ENCODE data around the gene MTHFD2. TPM values are rescaled to one million over a fixed set of nuclear protein-coding genes. Genes with fewer than 3 reads are reported as not detected.
"Not testable (repeated sequence)": the region's sequence is repeated elsewhere in the genome, so short reads cannot be mapped to it uniquely, and the experiment has no call there.

Gene MTHFD2
- total RNA-seq, 1 donor from 2014 or later, result 257 TPM

DNA sequence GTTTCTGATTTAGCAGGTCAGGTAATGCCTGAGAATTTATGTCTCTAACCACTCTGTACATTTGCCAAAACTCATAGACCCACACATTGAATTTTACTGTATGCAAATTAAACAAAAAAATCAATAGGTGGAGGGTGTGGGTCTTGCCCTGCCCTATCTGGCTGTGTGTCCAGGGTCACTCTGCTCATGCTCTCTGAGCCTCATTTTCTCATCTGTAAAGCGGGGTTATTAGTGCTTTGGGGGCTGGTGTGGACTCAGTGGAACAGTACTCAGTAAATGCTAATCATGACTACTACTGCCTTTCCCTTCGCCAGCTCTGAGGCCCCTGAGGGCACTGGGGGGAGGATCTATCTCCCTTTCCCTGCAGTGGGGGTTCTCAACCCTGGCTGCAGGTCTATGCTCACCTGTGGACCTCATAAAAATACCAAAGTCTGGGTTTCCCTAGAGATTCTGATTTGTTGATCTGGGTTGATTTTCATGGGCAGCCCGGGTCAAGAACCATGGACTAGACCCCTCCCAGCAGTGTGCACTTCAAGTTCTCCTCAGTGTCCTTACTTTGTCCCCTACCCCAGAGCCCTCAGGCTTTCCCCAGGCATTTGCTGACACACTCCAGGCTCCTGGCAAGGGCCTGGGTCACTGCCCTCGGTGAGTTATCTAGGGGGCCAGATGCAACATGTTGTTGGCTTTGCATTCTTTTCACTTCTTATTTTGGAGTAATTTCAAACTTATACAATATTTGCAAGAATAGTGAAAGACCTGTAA is 27.5 kb downstream of the MTHFD2 start:
- intact Hi-C loops (cut with micrococcal nuclease), result no loop called here

DNA sequence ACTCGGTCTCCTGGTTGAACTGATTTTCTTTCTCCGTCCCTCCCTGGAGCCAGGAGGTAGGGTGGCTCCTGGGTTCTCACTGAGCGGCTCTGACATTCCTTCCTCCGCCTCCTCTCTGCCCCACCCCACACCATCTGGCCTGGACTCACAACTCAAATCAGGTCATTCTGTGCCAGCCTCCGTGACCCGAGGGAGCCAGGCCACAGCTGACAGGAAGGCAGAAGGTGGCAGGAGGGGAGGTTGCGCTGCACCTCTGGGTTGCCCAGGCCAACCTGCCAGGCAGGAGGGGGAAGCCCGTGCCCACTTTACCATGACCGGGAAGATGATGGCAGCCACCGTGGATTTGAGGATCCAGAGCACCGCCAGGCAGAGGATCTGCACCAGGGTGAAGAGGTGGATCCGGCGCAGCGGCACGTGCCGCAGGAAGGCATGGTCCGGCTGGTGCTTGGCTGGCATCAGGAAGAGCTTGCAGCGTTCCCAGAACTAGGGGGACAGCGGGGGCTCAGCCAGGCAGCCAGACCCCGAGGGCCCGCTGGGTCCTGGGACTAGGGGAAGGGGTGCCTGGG is 28.3 kb downstream of the MTHFD2 start:
- intact Hi-C loops (cut with micrococcal nuclease), result no loop called here

DNA sequence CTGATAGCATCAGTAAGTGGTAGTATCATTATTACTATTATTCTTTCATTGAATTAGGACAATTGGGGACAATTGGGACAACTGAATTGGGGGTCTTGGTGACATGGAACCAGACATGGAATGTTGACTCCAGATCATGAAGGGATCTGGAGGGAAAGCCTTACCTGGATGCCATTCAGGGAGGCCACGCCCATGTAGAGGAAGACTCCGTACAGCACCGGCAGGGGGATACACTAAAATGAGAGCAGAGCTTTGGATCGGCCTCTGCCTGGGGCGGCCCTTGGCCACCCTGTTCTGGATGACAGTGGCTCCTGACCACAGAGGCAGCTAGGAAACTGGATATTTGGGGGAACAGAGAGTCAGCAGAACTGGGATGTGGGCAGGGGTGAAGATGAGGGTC is 29.2 kb downstream of the MTHFD2 start:
- intact Hi-C loops (cut with micrococcal nuclease), result no loop called here

DNA sequence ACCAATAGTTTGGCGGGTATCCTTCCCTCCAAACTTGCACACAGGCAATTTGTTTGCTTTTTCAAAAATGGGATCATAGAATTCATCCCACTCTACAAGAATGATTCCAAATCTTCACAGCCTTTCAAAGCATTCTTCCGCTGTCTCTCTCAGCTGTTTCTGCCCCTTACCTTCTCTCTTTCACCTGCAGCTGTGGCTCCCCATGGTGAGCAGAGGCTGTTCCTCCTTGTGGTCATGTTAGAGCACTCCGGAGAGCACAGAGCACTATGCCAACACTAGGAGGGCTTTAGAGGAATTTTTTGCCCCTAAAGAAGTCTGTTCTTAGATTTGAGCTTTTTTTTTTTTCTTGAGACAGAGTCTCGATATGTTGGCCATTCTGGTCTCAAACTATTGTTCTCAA is 30.4 kb downstream of the MTHFD2 start:
- intact Hi-C loops (cut with micrococcal nuclease), result no loop called here

DNA sequence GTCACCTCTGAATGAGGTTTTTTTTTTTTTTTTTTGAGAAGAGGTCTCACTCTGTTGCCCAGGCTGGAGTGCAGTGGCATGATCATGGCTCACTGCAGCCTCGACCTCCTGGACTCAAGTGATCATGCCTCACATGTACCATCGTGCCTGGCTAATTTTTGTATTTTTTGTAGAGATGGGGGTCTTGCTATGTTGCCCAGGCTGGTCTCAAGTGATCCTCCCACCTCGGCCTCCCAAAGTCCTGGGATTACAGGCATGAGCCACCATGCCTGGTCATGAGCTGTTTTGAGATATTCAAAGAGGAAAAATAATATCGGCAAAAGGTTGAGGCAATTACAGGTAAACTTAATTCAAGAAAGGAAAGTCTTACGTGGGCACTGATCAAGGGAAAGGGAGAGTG is 31.4 kb downstream of the MTHFD2 start:
- intact Hi-C loops (cut with micrococcal nuclease), result not testable (repeated sequence)

DNA sequence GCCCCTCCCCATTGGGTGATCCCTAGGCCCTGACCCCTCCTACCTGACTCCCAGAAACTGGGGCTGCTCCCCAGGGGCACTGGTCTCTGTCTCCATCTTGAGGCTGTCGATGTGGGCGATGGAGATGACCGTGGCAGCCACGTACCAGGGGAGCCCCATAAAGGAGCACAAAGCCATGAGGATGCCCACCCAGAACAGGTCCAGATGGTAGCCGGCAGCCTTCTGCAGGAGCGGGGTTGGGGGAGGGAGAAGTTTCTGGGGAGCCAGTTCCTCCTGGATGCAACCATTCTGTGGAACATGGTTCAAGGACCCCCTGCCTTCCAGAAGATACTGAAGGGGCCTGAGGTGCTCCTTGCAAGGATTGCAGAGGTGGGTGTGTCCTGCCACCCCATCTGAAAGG is 34.0 kb downstream of the MTHFD2 start:
- intact Hi-C loops (cut with micrococcal nuclease), result no loop called here

DNA sequence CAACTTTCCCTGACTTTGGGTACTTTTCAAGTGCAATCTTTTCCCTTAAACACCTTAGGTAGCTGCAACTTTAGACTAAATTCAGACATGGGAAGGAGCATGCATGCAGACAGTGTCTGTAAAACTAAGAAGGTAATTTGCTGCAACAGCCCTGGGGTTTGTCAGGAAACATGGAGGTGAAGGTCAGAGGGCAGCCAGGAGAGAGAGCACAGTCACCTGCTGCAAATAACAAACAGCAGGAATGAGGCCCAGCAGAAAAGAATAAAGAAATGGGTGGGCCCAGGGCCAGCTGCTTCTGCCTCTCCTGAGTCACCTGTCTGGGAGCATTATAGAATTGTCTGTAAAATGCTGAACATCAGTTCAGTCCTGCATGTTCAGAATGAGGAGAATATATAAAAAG is 35.2 kb downstream of the MTHFD2 start:
- intact Hi-C loops (cut with micrococcal nuclease), result no loop called here

DNA sequence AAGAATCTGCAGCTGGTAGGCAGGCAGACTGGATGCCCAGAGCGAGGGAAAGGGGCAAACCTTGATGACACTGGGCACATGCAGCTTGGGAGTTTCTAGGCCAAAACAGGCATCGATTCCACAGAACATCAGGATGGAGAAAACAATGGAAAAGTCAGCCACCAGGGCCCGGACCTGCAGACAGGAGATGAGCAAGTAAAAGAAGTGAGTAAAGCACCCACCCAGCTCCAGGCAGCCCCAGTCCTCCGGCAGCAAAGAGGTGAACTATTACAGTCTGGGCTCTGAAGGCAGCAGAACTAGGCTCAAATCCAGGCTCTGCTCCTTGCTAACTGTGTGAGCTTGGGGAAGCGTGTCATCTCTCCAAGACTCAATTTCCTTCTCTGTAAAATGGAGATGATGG is 36.6 kb downstream of the MTHFD2 start:
- intact Hi-C loops (cut with micrococcal nuclease), result no loop called here

DNA sequence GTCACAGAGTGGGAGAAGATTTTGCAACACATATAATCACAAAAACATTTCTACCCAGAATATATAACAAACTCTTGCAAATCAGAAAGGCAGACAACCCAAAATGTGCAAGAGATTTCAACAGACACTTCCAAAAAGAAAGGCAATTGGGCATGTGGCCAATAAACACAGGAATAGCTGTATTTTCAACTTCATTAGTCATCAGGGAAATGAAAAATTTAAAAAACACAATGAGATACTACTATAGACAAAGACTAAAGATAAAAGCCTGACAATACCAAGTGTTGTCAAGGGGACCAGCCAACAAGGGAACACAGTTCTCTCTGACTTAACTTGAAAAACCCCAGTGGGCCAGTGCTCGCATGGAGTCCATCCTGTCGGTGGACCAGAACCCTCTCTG is 40.5 kb downstream of the MTHFD2 start:
- intact Hi-C loops (cut with micrococcal nuclease), result no loop called here

DNA sequence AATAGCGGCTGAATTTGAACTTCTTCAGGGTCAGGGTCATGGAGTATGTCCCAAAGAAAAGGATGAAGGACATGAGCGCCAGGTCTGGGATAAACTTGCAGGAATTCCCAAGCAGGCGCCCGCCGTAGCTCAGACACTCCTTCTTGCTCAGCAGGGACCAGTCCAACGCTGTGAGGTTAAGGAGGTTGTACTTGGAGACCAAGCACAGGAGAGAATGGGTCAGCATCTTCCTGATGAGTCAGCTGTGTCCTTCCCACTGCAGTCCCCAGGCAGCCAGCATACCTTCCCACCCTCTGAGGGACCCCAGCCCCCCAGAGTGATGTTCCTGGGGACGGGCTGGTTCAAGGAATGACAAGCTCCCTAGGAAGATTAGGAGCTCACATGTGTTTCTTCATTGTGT is 40.9 kb downstream of the MTHFD2 start:
- intact Hi-C loops (cut with micrococcal nuclease), result no loop called here

DNA sequence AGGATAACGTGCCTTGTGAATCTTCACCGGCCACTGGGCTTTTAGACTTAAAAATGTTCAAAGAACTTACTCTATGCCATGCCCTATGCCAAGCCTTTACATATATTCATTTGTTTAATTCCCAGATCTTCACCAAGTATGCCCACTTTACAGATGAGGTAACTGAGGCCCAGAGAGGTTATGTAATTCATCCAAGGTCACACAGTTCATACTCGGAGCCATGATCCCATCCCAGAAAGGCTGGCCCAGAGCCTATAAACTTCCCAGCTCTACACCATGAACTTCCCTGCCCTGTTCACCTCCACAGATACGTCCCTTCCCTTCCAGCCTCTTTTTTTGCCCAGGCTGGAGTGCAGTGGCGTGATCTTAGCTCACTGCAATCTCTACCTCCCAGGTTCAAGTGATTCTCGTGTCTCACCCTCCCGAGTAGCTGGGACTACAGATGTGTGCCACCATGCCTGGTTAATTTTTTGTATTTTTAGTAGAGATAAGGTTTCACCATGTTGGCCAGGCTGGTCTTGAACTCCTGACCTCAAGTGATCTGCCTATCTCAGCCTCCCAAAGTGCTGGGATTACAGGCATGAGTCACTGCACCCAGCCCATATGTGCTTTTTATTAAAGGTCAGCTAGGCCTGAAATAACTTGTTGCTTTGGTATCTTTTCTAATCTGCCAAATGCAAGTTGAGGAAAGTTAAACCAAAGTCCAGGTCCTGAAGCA is 44.1 kb downstream of the MTHFD2 start:
- intact Hi-C loops (cut with micrococcal nuclease), result no loop called here

DNA sequence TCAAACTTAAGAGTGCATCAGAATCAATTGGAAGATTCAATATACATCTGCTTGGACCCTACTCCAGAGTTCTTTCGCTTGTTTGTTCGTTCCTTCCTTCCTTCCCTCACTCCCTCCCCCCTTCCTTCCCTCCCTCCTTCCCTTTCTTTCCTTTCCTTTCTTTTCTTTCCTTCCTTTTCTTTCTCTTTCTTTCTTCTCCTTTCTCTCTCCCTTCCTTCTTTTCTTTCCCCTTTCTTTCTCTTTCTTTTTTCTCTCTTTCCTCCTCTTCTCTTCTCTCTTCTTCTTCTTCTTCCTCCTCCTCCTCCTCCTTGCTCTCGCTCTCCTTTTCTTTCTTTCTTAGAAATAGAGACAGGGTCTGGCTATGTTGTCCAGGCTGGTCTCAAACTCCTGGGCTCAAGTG is 45.9 kb downstream of the MTHFD2 start:
- intact Hi-C loops (cut with micrococcal nuclease), result no loop called here

DNA sequence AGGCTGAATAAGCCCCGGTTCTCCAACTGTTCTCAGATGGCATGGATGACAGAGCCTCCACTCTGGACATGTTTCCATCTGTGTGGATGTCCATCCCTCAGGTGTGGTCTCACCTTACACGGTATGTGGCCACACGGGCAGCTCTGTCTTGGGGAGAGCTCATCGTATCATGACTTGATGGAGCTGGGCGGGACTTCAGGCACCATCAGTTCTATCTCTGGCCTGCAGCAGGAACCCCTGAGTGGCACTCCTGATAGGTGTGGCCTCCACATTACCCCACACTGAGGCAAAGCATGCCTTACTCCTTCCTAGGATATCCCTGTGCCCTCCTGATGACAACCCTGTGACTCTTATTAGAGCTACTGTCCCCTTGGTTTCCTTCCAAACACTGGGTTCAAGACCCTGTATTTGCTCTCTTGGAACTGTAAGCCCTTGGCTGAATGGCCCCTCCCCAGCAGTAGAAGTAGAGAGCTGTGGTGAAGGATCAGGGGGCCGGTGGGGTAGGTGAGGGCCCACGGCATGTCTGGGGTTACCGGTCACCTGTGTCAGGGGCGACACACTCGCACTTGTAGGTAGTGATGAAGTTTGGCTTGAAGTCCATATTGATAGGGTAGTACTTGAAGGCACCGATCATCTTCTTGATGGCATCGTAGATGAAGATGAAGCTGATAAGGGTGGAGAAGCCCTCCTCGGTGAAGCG is 48.2 kb downstream of the MTHFD2 start:
- intact Hi-C loops (cut with micrococcal nuclease), result no loop called here

DNA sequence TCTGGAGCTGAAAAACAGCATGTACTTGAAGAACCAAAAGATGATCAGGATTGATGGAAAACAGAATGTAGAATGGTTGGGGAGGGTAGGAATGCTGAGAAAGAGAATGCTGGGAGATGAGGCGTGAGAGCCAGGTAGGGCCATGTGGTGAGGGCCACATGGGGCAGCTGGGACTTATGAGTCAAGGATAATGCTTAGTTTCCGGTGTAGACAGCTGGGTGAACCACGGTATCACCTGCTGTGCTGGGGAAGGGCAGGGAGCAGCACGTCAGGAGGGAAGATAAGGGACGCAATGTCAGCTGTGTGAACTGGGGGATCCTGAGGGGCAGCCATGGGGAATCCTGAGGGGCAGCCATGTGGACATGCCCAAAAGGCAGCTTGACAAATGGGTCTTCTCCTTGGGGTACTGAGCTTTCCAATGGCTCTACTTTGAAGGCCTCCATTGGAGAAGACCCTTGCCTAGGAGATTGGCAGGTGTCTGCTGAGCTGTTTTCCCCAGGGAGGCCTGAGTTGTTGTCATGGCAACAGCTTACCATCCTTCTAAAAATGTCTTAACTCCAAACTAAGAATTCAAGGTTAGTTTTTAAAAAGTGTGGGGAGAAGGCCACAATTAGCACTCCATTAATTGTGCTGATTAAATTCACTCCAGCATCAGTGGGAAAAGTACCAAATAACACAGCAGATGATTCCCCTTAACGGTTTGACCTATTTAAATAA is 51.1 kb downstream of the MTHFD2 start:
- intact Hi-C loops (cut with micrococcal nuclease), result loop anchor here (1.0 to 5.0 kb wide), 7 partner anchors 43 to 338 kb away; partner anchors contain the start of gene TTC31

DNA sequence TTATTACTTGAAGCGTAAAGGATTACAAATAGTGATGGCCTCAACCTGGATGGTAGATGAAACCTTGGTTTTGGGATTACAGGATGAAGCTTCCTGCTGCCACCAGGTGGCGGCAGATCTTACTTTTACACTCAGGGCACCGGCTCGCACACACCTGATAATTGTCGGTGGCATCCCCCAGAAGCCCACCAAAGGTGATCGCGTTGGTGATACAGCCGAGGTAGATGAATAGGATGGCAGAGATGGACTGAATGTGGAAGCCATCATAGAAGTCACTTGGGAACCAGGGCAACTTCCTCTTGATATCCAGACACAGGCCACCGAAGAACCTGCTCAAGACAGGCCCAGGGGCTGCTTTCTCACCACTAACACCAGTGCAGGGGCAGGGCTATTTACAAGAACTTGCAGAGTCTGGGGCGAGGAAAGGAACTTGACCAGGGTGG is 51.8 kb downstream of the MTHFD2 start:
- intact Hi-C loops (cut with micrococcal nuclease), result loop anchor here (1.0 to 5.0 kb wide), 7 partner anchors 42 to 337 kb away; partner anchors contain the start of gene TTC31

DNA sequence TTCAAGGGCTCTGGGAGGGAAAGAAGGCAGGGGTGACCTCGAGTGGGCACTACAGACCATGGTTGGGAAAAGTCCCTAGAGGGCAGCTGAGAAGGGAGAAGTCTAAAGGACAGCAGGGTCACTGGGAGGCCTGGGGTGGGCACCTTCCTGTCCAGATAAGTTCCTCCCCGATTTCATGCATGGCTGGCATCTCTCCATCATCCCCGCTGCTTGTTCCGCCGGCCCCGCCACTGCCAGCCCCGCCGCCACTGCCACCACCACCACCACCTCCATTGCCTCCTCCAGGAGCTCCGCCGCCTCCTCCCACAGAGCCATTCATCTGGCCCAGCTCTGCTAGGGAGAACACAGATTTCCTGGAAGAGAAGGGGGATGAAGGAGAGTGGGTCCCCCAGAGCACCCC is 53.6 kb downstream of the MTHFD2 start:
- intact Hi-C loops (cut with micrococcal nuclease), result loop anchor here (5.0 kb wide), 1 partner anchor 40 kb away; no protein-coding TSS in a partner anchor

DNA sequence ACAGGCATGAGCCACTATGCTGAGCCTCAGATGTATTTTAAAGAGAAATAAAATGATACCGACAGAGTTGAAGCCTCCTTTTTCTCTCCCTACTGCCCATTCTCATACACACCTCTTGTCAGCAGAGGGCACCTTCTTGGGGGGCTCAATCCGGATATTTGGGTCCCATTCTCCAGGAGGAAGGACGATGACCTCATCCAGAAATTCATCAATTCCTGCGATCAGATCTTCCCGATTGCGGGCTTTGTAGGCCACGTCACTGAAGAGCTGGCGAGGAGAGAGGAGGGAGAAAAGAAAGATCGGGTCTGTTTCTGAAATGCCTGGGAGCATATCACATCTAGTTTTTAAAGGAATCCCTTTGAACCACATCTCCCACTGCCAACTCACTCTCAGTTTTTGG is 54.4 kb downstream of the MTHFD2 start:
- intact Hi-C loops (cut with micrococcal nuclease), result loop anchor here (5.0 kb wide), 1 partner anchor 39 kb away; no protein-coding TSS in a partner anchor

DNA sequence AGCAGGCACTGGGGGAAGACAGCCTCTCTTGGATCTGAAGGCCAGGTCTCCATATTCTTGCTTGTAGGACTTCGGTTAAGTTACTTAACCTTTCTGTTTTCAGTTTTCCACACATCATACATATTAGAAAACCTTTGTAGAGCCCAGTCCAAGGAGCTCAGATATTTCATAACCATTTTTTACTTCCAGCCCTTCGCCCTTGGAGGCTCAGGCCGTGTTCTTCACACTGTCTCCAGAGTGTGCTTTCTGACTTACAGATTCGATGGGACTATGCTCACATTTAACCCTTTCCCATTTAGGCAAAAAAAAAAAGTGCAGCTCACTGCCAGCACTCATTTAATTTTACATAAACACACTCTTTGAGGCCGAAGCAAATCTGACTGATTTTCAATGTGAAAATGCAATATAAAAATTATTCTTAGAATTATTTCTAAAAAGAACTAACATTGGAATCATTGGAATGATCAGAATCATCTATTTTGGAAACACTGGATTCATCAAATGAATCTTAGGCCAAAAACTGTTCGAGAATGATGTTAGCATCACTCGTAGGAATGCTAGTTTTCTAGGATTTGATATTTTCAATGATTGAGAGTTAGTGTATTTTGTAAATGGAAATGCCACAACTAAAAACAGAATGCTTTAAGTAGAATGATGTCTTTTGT is 55.0 kb downstream of the MTHFD2 start:
- intact Hi-C loops (cut with micrococcal nuclease), result loop anchor here (5.0 kb wide), 1 partner anchor 39 kb away; no protein-coding TSS in a partner anchor

DNA sequence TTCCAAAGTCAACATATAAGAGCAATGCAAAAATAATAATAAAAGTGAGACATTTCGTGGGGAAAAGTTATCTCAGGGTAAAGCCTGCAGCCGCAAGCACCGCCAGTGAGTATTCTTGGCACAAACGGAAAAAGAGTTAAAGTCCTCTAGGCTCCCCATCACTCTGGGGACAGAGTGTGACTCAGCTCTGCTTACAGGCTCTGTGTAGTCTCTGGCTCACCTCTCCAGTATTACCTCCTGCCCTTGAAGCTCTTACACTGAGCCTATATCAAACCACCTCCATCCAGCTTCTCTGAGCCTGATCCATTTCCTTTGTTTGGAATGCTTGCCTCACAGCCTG is 55.5 kb downstream of the MTHFD2 start:
- intact Hi-C loops (cut with micrococcal nuclease), result loop anchor here (5.0 kb wide), 1 partner anchor 38 kb away; no protein-coding TSS in a partner anchor

DNA sequence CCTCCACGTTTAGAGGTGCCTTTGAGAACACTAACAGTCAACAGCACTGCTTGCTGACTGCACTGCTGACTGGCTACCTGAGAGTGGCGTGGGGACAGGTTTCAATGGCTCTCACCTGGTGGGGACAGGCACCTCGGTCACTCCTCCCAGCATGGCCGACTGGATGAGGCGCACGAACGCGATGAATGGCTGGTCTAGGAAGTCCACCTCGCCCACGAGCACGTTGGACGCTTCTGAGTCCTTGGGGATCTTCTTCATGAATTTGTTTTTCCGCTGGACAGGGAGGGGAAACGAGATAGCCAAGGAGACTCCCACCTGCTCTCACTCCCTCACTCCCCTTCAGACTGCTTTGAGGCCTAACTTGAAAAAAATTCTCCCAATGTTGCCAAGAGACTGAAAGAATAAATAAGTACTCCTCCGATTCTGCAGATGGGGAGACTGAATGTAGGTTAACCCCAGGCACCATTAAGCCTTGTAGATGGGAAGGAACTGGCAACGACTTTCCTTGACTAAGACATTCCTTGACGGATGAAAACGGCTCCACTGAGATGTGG is 57.3 kb downstream of the MTHFD2 start:
- intact Hi-C loops (cut with micrococcal nuclease), result no loop called here

All from T-helper 1 cell treated with Interleukin-12 subunit alpha and Interleukin-12 subunit beta and Interleukin-4 antibody, amounts not matched to agents 30 ng/mL and 1 ng/mL, for 36 hours (primary cell).